HL-60 (cell line): Measurements from ENCODE around the gene KMT2C.

Source experiments
- DNase-seq, 2 experiments: peaks; one replicate each; pipeline ENCODE4 v3.0.0-alpha.2; 2010 to 2020; ENCODE audit warnings: low read depth in 1 of 2, low spot score in 1 of 2
- H3K27ac ChIP-seq: fragments of 250-450 bp; sonication (Bioruptor Pico); replicated peaks from 2 replicates; pipeline ENCODE4 v1.5.1; 2020; ENCODE audit warnings: mild to moderate bottlenecking, moderate library complexity
- H3K27me3 ChIP-seq: fragments of 250-450 bp; sonication (Bioruptor Pico); 2 replicates; pipeline ENCODE4 v1.5.1; 2021; ENCODE audit warnings: mild to moderate bottlenecking, moderate library complexity; ENCODE audit not compliant: insufficient read depth, poor library complexity, severe bottlenecking
- H3K4me3 ChIP-seq: replicated peaks from 2 replicates; pipeline ENCODE4 v1.5.1; 2011; ENCODE audit warnings: mild to moderate bottlenecking, control low read depth, low read length; ENCODE audit not compliant: insufficient read depth
- GABPA ChIP-seq: IDR thresholded peaks from 2 replicates; pipeline ENCODE4 v1.6.1; 2012; ENCODE audit warnings: low read depth
- POLR2AphosphoS5 ChIP-seq: IDR thresholded peaks from 2 replicates; pipeline ENCODE4 v1.6.1; 2012; ENCODE audit warnings: low read depth
- SPI1 ChIP-seq: IDR thresholded peaks from 2 replicates; pipeline ENCODE4 v1.6.1; 2012; ENCODE audit warnings: low read depth, mild to moderate bottlenecking, borderline replicate concordance
- TF ChIP-seq, protein P1 (sequence below): IDR thresholded peaks from 2 replicates; pipeline ENCODE4 v1.6.1; 2012; ENCODE audit warnings: low read depth; ENCODE audit not compliant: insufficient replicate concordance
- TF ChIP-seq, protein P2 (sequence below): IDR thresholded peaks from one replicate; pipeline ENCODE4 v1.5.1; 2011; ENCODE audit warnings: low read length, control low read depth, inconsistent platforms; ENCODE audit not compliant: insufficient read depth

KMT2C gene

DNA sequence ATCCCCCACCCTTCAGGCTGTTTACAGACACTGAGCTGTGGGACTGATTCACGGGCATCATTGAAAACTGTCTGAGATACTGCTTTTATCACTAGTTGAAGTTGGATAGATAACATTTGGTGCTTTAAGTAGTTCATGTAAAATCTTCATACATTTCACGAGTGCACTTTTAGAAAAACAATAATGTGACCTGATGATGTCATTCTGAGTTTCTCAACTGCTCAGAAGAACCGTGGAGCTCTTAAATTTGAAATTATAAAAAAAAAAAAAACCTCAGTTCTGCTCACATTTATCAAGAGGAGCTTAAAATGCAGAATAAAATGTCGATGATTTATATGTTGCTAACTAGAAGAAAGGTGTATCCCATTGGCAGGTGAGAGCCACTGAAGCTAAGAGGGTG, 328.8 kb downstream of the KMT2C start:
- DNase-seq: no peak
- Histone ChIP-seq H3K4me3 (no peak overlapping the region), H3K27me3 (no peaks in the 10 kb centered on the region), H3K27ac (no peak overlapping the region)
- no peak for TF ChIP-seq GABPA
- TF ChIP-seq, protein P1, sequence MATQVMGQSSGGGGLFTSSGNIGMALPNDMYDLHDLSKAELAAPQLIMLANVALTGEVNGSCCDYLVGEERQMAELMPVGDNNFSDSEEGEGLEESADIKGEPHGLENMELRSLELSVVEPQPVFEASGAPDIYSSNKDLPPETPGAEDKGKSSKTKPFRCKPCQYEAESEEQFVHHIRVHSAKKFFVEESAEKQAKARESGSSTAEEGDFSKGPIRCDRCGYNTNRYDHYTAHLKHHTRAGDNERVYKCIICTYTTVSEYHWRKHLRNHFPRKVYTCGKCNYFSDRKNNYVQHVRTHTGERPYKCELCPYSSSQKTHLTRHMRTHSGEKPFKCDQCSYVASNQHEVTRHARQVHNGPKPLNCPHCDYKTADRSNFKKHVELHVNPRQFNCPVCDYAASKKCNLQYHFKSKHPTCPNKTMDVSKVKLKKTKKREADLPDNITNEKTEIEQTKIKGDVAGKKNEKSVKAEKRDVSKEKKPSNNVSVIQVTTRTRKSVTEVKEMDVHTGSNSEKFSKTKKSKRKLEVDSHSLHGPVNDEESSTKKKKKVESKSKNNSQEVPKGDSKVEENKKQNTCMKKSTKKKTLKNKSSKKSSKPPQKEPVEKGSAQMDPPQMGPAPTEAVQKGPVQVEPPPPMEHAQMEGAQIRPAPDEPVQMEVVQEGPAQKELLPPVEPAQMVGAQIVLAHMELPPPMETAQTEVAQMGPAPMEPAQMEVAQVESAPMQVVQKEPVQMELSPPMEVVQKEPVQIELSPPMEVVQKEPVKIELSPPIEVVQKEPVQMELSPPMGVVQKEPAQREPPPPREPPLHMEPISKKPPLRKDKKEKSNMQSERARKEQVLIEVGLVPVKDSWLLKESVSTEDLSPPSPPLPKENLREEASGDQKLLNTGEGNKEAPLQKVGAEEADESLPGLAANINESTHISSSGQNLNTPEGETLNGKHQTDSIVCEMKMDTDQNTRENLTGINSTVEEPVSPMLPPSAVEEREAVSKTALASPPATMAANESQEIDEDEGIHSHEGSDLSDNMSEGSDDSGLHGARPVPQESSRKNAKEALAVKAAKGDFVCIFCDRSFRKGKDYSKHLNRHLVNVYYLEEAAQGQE: no peak
- TF ChIP-seq POLR2AphosphoS5: no peak

DNA sequence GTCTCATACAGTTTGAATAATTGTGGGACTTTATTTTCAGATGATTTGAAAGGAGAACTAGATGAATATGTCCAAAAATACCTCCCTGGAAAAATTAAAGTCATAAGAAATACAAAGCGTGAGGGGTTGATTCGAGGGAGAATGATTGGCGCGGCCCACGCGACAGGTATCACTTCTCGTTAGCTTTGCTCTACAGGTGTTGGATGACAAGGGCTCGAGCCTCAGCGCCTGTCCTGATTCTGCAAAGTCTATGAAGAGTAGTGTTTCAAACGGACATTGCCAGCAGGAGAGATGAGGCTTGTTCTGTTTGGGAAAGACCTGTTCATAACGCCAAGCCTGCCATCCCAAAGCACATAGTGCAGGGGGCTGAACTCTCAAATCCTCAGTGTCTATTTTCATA, 330.6 kb downstream of the KMT2C start:
- no peak overlapping the region for H3K4me3 ChIP-seq
- no peak overlapping the region for H3K27ac ChIP-seq
- TF ChIP-seq GABPA (no peak), POLR2AphosphoS5 (no peak), SPI1 (no peak)
- TF ChIP-seq, protein P1: no peak
- TF ChIP-seq, protein P2, sequence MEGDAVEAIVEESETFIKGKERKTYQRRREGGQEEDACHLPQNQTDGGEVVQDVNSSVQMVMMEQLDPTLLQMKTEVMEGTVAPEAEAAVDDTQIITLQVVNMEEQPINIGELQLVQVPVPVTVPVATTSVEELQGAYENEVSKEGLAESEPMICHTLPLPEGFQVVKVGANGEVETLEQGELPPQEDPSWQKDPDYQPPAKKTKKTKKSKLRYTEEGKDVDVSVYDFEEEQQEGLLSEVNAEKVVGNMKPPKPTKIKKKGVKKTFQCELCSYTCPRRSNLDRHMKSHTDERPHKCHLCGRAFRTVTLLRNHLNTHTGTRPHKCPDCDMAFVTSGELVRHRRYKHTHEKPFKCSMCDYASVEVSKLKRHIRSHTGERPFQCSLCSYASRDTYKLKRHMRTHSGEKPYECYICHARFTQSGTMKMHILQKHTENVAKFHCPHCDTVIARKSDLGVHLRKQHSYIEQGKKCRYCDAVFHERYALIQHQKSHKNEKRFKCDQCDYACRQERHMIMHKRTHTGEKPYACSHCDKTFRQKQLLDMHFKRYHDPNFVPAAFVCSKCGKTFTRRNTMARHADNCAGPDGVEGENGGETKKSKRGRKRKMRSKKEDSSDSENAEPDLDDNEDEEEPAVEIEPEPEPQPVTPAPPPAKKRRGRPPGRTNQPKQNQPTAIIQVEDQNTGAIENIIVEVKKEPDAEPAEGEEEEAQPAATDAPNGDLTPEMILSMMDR: no peak
- no peaks in the 10 kb centered on the region for H3K27me3 ChIP-seq
- no peak for DNase-seq

DNA sequence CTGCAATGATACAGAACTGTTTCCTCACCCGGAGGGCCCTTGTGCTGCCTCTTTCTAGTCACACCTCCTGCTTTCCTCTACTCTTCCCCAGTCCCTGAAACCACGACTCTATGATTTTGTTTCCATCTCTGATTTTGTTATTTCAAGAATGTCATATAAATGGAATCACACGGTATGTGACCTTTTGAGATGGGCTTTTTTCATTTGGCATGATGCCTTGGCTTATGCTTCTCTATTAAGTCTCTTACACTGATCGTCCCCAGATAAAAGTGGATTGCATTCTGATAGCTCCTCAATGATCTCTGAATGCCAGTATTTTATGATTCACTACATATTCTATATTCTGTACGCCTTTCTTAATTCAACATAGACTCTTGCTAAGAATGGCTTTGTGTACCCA, 332.1 kb downstream of the KMT2C start:
- Histone ChIP-seq H3K27me3 (no peaks in the 10 kb centered on the region), H3K27ac (no peak overlapping the region), H3K4me3 (no peak overlapping the region)
- TF ChIP-seq GABPA (no peak), SPI1 (no peak), POLR2AphosphoS5 (no peak)
- TF ChIP-seq, protein P1: no peak
- TF ChIP-seq, protein P2: no peak
- no peak for DNase-seq

DNA sequence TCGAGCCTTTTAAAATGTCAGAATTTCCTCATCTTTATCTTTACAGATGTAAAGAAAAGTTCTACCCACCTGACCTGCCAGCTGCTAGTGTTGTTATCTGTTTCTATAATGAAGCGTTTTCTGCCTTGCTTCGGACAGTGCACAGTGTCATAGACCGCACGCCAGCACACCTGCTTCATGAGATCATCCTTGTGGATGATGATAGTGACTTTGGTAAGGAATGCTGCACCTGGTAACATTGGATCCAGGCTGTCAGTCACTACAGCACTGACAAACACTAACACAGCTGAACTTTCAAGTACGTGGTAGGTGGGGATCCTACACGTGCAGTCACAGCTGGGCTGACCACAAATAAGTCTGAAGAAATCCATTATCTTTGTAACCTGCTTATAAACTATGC, 332.7 kb downstream of the KMT2C start:
- no peak for TF ChIP-seq POLR2AphosphoS5
- TF ChIP-seq, protein P1: no peak
- TF ChIP-seq, protein P2: no peak
- TF ChIP-seq SPI1: no peak
- no peak for TF ChIP-seq GABPA
- no peak for DNase-seq

More for the DNA sequence above, 332.7 kb downstream of the KMT2C start:
- H3K4me3 ChIP-seq: no peak overlapping the region
- no peaks in the 10 kb centered on the region for H3K27me3 ChIP-seq
- H3K27ac ChIP-seq: no peak overlapping the region
